ENCODE results near the gene TMEM234. TPM values are rescaled to one million over a fixed set of nuclear protein-coding genes. Genes with fewer than 3 reads are reported as not detected.
A peak's percentile ranks its signal among the peaks of the same experiment; 100 is the strongest.

TMEM234 gene
- total and polyA plus RNA-seq, 10 of the 15 experiments (the other 5 are each of a cell fraction or from before 2014, with no cell fraction given): 2.9 to 10.9 (median 6.4) TPM

DNA sequence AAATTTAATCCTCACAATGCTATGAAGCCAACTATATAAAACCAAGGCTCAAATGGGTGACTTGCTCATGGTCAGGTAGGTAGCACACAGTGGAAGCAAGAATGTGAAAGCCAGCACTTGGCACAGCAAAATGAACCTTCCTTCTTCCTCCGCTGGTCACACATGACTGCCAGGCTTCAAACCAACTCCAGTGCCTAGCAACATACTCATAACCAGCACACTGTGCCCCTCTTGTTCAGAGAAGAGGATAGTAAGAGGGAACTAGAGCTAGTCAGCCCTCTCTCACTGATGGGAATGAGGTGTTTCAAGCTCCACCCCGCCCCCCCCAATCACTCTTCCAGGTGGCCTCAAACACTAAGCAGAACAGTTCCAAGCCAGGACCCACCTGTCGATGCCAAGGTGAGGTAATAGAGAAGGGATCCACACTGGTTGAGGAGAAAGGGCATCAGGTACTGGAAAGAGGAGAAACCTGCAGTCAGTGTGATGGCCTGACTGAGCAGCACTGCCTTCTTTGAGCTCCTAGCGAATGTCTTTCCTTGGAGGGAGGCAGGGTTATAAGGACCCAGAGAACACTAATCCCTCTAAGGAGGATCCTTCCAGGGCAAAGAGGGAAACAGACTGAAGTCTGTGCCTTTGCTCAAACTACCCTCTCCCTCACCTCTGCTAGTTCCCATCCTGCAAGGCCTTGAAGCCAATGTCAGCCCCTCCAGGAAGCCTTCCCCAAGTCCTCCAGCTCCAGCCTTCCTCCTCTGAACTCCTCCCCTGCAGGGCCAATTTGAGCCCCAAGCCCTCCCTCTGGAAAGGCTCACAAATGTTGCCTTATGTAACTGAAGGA is 1.2 kb downstream of the TMEM234 start:
- H3K27me3 ChIP-seq (replicated peaks in 1 of 2; ENCODE audit: control insufficient read depth in 2 of 2, insufficient read depth in 2 of 2, low read length in 1 of 2): no peaks in the 10 kb centered on the region

DNA sequence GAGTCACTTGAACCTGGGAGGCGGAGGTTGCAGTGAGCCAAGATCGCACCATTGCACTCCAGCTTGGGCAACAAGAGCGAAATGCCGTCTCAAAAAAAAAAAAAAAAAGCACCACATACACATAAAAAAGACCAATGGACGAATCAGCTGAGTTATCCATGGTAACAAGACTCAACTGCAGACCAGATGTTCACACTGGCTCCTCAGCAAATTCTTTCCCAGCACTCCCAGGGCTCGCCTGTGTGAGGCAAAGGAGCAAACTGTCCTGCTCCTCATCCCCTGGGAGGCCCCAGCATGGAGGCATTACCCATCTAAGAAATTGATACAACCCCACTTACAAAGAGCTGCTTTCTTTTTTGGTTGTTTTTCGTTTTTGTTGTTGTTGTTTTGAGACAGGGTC is 3.1 kb downstream of the TMEM234 start:
- no peak overlapping the region for H3K9ac ChIP-seq (ENCODE audit: control insufficient read depth, insufficient read depth, low read length)
- POLR2A ChIA-PET: interaction anchor here (0.6 kb wide), 1 partner anchor 24 kb away, joined by 3 read pairs; no protein-coding TSS in a partner anchor
- no TSS peak for BruUV-seq (replicated peaks)
- intact Hi-C loops (cut with micrococcal nuclease; ENCODE audit: unreplicated experiment) (no loop called here), in situ Hi-C loops (cut with MboI) (no loop called here)
- peaks cover 25% of the 10 kb centered on the region for H3K79me2 ChIP-seq (ENCODE audit: control insufficient read depth, insufficient read depth, low read length)
- H2AFZ ChIP-seq (ENCODE audit: control insufficient read depth, low read depth, low read length): no peak overlapping the region
- H3K4me3 ChIP-seq: no peak overlapping the region
- ATAC-seq (no peak), DNase-seq (ENCODE audit: low read depth, low spot score) (no peak), FAIRE-seq (no peak)
- 65% methylated on average over 5 of the region's 7 CpGs for WGBS (ENCODE audit: insufficient coverage, insufficient replicate concordance, low lambda C conversion rate, missing lambda C conversion rate)
- RAD21 ChIA-PET (ENCODE audit: unreplicated experiment): interaction anchor here (0.6 to 1.7 kb wide), 3 partner anchors 22 to 389 kb away, joined by 3 to 5 read pairs (median 3); no protein-coding TSS in a partner anchor
- H3K27ac ChIP-seq (ENCODE audit: control insufficient read depth, insufficient read depth): no peak overlapping the region
- SMC1A ChIA-PET (ENCODE audit: uncharacterized antibody, unreplicated experiment): interaction anchor here (0.6 to 1.3 kb wide), 6 partner anchors 11 to 182 kb away, joined by 3 to 4 read pairs (median 3); no protein-coding TSS in a partner anchor
- H3K9me3 ChIP-seq (replicated peaks; ENCODE audit: control insufficient read depth, insufficient read depth, low read length): no peaks in the 10 kb centered on the region
- no peaks in the 10 kb centered on the region for H3K27me3 ChIP-seq (replicated peaks in 1 of 2; ENCODE audit: control insufficient read depth in 2 of 2, insufficient read depth in 2 of 2, low read length in 1 of 2)
- H3K4me1 ChIP-seq (ENCODE audit: control insufficient read depth, insufficient read depth, low read length): peaks cover 10% of the 10 kb centered on the region
- CTCF ChIA-PET: interaction anchor here (1.0 to 6.0 kb wide), 7 partner anchors 16 to 182 kb away, joined by 3 to 46 read pairs (median 4); partner anchors contain the start of gene FAM167B
- H3K36me3 ChIP-seq (ENCODE audit: control insufficient read depth in 2 of 2, insufficient read depth in 2 of 2, low read length in 1 of 2): peaks cover 0 to 14% of the 10 kb centered on the region in 2 experiments; a peak in 3 of 4 replicates
- no peak overlapping the region for H3K4me2 ChIP-seq (ENCODE audit: control insufficient read depth, insufficient read depth)
- H4K20me1 ChIP-seq (ENCODE audit: control insufficient read depth, insufficient read depth): no peaks in the 10 kb centered on the region
- TF ChIP-seq SPI1 (IDR thresholded peaks at IDR 0.05; ENCODE audit: borderline replicate concordance, insufficient read depth, low read depth, low read length) (no peak), HDGF (IDR thresholded peaks at IDR 0.05) (no peak), SMAD1 (IDR thresholded peaks at IDR 0.05; ENCODE audit: low read depth, partially characterized antibody) (no peak), RAD21 (IDR thresholded peaks at IDR 0.05; ENCODE audit: insufficient read depth, low read depth, low read length) (no peak)
- TF ChIP-seq, protein P1, sequence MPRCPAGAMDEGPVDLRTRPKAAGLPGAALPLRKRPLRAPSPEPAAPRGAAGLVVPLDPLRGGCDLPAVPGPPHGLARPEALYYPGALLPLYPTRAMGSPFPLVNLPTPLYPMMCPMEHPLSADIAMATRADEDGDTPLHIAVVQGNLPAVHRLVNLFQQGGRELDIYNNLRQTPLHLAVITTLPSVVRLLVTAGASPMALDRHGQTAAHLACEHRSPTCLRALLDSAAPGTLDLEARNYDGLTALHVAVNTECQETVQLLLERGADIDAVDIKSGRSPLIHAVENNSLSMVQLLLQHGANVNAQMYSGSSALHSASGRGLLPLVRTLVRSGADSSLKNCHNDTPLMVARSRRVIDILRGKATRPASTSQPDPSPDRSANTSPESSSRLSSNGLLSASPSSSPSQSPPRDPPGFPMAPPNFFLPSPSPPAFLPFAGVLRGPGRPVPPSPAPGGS (IDR thresholded peaks at IDR 0.05; ENCODE audit: borderline replicate concordance, insufficient read depth, low read depth, low read length, poor library complexity, severe bottlenecking): no peak
- TF ChIP-seq, protein P2, sequence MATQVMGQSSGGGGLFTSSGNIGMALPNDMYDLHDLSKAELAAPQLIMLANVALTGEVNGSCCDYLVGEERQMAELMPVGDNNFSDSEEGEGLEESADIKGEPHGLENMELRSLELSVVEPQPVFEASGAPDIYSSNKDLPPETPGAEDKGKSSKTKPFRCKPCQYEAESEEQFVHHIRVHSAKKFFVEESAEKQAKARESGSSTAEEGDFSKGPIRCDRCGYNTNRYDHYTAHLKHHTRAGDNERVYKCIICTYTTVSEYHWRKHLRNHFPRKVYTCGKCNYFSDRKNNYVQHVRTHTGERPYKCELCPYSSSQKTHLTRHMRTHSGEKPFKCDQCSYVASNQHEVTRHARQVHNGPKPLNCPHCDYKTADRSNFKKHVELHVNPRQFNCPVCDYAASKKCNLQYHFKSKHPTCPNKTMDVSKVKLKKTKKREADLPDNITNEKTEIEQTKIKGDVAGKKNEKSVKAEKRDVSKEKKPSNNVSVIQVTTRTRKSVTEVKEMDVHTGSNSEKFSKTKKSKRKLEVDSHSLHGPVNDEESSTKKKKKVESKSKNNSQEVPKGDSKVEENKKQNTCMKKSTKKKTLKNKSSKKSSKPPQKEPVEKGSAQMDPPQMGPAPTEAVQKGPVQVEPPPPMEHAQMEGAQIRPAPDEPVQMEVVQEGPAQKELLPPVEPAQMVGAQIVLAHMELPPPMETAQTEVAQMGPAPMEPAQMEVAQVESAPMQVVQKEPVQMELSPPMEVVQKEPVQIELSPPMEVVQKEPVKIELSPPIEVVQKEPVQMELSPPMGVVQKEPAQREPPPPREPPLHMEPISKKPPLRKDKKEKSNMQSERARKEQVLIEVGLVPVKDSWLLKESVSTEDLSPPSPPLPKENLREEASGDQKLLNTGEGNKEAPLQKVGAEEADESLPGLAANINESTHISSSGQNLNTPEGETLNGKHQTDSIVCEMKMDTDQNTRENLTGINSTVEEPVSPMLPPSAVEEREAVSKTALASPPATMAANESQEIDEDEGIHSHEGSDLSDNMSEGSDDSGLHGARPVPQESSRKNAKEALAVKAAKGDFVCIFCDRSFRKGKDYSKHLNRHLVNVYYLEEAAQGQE (IDR thresholded peaks at IDR 0.05; ENCODE audit: low read depth, low read length): no peak

More for the DNA sequence above, 1.2 kb downstream of the TMEM234 start:
- H3K4me3 ChIP-seq: peak overlapping the region; percentile 89
- H4K20me1 ChIP-seq (ENCODE audit: control insufficient read depth, insufficient read depth): no peaks in the 10 kb centered on the region
- RAD21 ChIA-PET (ENCODE audit: unreplicated experiment): interaction anchor here (0.7 to 2.0 kb wide), 9 partner anchors 9 to 115 kb away, joined by 3 to 10 read pairs (median 4); partner anchors contain the start of genes CCDC28B and MARCKSL1
- POLR2A ChIA-PET: interaction anchor here (0.6 to 1.3 kb wide), 5 partner anchors 19 to 101 kb away, joined by 3 to 5 read pairs (median 4); partner anchors contain the start of gene LCK
- H3K27ac ChIP-seq (ENCODE audit: control insufficient read depth, insufficient read depth): no peak overlapping the region
- peaks cover 12% of the 10 kb centered on the region for H3K4me1 ChIP-seq (ENCODE audit: control insufficient read depth, insufficient read depth, low read length)
- no peaks in the 10 kb centered on the region for H3K9me3 ChIP-seq (replicated peaks; ENCODE audit: control insufficient read depth, insufficient read depth, low read length)
- WGBS (ENCODE audit: insufficient coverage, insufficient replicate concordance, low lambda C conversion rate, missing lambda C conversion rate): 50% methylated on average over 4 of the region's 4 CpGs
- peak overlapping the region; percentile 92 for H3K4me2 ChIP-seq (ENCODE audit: control insufficient read depth, insufficient read depth)
- BruUV-seq (replicated peaks): no TSS peak
- SMC1A ChIA-PET (ENCODE audit: uncharacterized antibody, unreplicated experiment): interaction anchor here (0.6 to 2.0 kb wide), 12 partner anchors 17 to 174 kb away, joined by 3 to 11 read pairs (median 3); partner anchors contain the start of genes BSDC1, CCDC28B, FAM167B and HDAC1
- peaks cover 29% of the 10 kb centered on the region for H3K79me2 ChIP-seq (ENCODE audit: control insufficient read depth, insufficient read depth, low read length)
- TF ChIP-seq CHD1 (IDR thresholded peaks at IDR 0.05; ENCODE audit: low read depth, low read length): no peak
- TF ChIP-seq BACH1 (IDR thresholded peaks at IDR 0.05; ENCODE audit: borderline replicate concordance): no peak
- no peak for TF ChIP-seq RCOR1 (conservative IDR thresholded peaks at IDR 0.05; ENCODE audit: low read depth, low read length)
- TF ChIP-seq ZNF274 (IDR thresholded peaks at IDR 0.05; ENCODE audit: insufficient read depth, insufficient read length): no peak
- peak; percentile 56; the same call in 1 of the 2 replicates for TF ChIP-seq PAX5 (IDR thresholded peaks at IDR 0.05; ENCODE audit: borderline replicate concordance, low read depth, low read length)
- TF ChIP-seq SREBF1 (IDR thresholded peaks at IDR 0.05; ENCODE audit: low read length): no peak
- TF ChIP-seq MTA2 (IDR thresholded peaks at IDR 0.05; ENCODE audit: low read depth): no peak
- in situ Hi-C loops (cut with MboI): no loop called here
- H3K9ac ChIP-seq (ENCODE audit: control insufficient read depth, insufficient read depth, low read length): peak overlapping the region; percentile 99
- FAIRE-seq: no peak
- H2AFZ ChIP-seq (ENCODE audit: control insufficient read depth, low read depth, low read length): no peak overlapping the region
- DNase-seq (ENCODE audit: low read depth, low spot score): peak; percentile 35
- peak; percentile 78 for ATAC-seq
- CTCF ChIA-PET: interaction anchor here (0.7 to 6.0 kb wide), 8 partner anchors 13 to 192 kb away, joined by 3 to 46 read pairs (median 4); partner anchors contain the start of genes FAM167B and HDAC1
- H3K36me3 ChIP-seq (ENCODE audit: control insufficient read depth in 2 of 2, insufficient read depth in 2 of 2, low read length in 1 of 2): peaks cover 0 to 12% of the 10 kb centered on the region in 2 experiments
- intact Hi-C loops (cut with micrococcal nuclease; ENCODE audit: unreplicated experiment): no loop called here

Data from GM12878 (cell line).